GM23248 (cell line): ENCODE results near the gene RFPL1. TPM values are rescaled to one million over a fixed set of nuclear protein-coding genes. Genes with fewer than 3 reads are reported as not detected.

Experiments used
- DNase-seq: peaks from one replicate; pipeline ENCODE4 v3.0.0-alpha.2; 2015
- H2AFZ ChIP-seq: fragments of 200-600 bp; sonication (generic); 2 replicates; pipeline ENCODE4 v1.6.1; 2016; ENCODE audit warnings: antibody characterized with exemption
- H3F3A ChIP-seq: fragments of 200-600 bp; sonication (generic); 2 replicates; pipeline ENCODE4 v1.6.1; 2016; ENCODE audit warnings: mild to moderate bottlenecking, antibody characterized with exemption, mixed run types; ENCODE audit not compliant: insufficient read depth
- H3K27ac ChIP-seq: fragments of 200-600 bp; sonication (generic); 2 replicates; pipeline ENCODE4 v1.5.1; 2016; ENCODE audit warnings: mild to moderate bottlenecking
- H3K27me3 ChIP-seq: fragments of 200-600 bp; sonication (generic); replicated peaks from 2 replicates; pipeline ENCODE4 v1.6.1; 2016; ENCODE audit warnings: mild to moderate bottlenecking; ENCODE audit not compliant: insufficient read depth
- H3K36me3 ChIP-seq: fragments of 200-600 bp; sonication (generic); 2 replicates; pipeline ENCODE4 v1.6.1; 2016; ENCODE audit warnings: low read depth, mild to moderate bottlenecking
- H3K4me1 ChIP-seq: fragments of 200-600 bp; sonication (generic); 2 replicates; pipeline ENCODE4 v1.6.1; 2016; ENCODE audit warnings: mild to moderate bottlenecking; ENCODE audit not compliant: insufficient read depth
- H3K4me2 ChIP-seq: fragments of 200-600 bp; sonication (generic); one replicate; pipeline ENCODE4 v1.6.1; 2016; ENCODE audit warnings: mild to moderate bottlenecking; ENCODE audit not compliant: unreplicated experiment
- H3K4me3 ChIP-seq: fragments of 200-600 bp; sonication (generic); 2 replicates; pipeline ENCODE4 v1.5.1; 2016; ENCODE audit warnings: mild to moderate bottlenecking
- H3K79me2 ChIP-seq: fragments of 200-600 bp; sonication (generic); 2 replicates; pipeline ENCODE4 v1.6.1; 2016; ENCODE audit warnings: mild to moderate bottlenecking; ENCODE audit not compliant: insufficient read depth
- H3K9ac ChIP-seq: fragments of 200-600 bp; sonication (generic); 2 replicates; pipeline ENCODE4 v1.6.1; 2016; ENCODE audit warnings: mild to moderate bottlenecking
- H3K9me2 ChIP-seq: fragments of 200-600 bp; sonication (generic); 2 replicates; pipeline ENCODE4 v1.6.1; 2016; ENCODE audit warnings: mixed run types, mild to moderate bottlenecking, moderate library complexity; ENCODE audit not compliant: insufficient read depth
- H3K9me3 ChIP-seq: fragments of 200-600 bp; sonication (generic); one replicate; pipeline ENCODE4 v1.6.1; 2017; ENCODE audit warnings: low read depth
- H4K20me1 ChIP-seq: fragments of 200-600 bp; sonication (generic); 2 replicates; pipeline ENCODE4 v1.6.0; 2016; ENCODE audit not compliant: insufficient read depth
- EZH2 ChIP-seq: fragments of 200-600 bp; sonication (generic); IDR thresholded peaks from 2 replicates; pipeline ENCODE4 v1.6.1; 2018; ENCODE audit warnings: antibody characterized with exemption, mild to moderate bottlenecking; ENCODE audit not compliant: insufficient read depth, poor library complexity, severe bottlenecking
- EZH2phosphoT487 ChIP-seq: fragments of 200-600 bp; sonication (generic); IDR thresholded peaks from 2 replicates; pipeline ENCODE4 v1.6.1; 2018; ENCODE audit warnings: antibody characterized with exemption, moderate library complexity, mild to moderate bottlenecking, low read depth; ENCODE audit not compliant: insufficient read depth
- WGBS, 2 experiments: methylation state at CpG; one replicate each; pipeline ENCODE4 v1.1.6; 2015 to 2017; ENCODE audit warnings: low lambda C conversion rate in 2 of 2, low coverage in 1 of 2; ENCODE audit errors: missing lambda C conversion rate in 2 of 2; 5-methylcytosine and 5-hydroxymethylcytosine counted together
- in situ Hi-C: fragments of 300-500 bp; cut with MboI; formaldehyde crosslinking; loops from 2 replicates; pipeline ENCODE4 v1.15.0; 2020
- polyA plus RNA-seq: library from polyadenylated mRNA; unstranded; fragments of >200 nt; fragmentation: Nextera tagmentation; extraction: Ambion mirVana; gene quantifications from 2 replicates; pipeline ENCODE4 v1.2.1, GENCODE V29; 2016
- total RNA-seq: library from RNA; depleted of rRNA; stranded (reverse); fragments of >200 nt; shearing (Covaris generic); gene quantifications from 2 replicates; pipeline ENCODE4 v1.2.3, GENCODE V29; 2014

RFPL1 gene
- total and polyA plus RNA-seq, 2 experiments from 2014 or later = not detected

DNA sequence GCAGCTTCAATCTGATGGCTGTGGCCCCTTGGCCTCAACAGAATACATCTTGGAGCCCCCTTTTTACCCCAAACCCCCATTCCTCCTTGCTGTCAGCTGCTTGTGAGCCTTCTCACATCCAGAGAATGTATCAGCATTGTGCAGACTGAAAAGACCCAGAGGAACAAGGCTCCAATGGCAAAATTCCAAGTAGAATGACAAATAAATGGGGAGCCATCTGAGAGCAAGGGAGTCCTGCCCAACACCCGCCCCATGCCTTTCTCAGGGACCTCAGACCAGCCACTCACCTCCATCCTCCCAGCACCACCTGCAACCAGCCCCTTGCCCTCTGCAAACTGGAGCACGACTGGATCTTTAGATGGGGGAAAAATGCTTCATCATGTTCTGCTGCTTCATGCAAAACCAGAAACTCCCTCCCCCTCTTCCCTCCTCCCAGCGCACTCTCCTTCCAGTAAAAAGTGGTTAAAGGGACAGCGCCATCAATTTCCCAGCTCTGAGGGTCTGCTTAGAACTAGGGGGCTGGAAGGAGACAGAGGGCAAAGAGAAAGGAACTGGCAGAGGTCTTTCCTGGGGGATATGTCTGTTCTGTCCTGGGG is 39.4 kb downstream of the RFPL1 start:
- H3K27ac ChIP-seq = no peak overlapping the region
- H2AFZ ChIP-seq = no peak overlapping the region
- no peak overlapping the region for H3K4me3 ChIP-seq
- no peaks in the 10 kb centered on the region for H3F3A ChIP-seq
- H3K9me3 ChIP-seq = no peaks in the 10 kb centered on the region
- 36 to 45% methylated on average over 4 of the region's 4 CpGs for WGBS, 2 experiments
- peaks cover 42% of the 10 kb centered on the region for H3K27me3 ChIP-seq
- H4K20me1 ChIP-seq = no peaks in the 10 kb centered on the region
- no peaks in the 10 kb centered on the region for H3K9me2 ChIP-seq
- H3K4me1 ChIP-seq = no peaks in the 10 kb centered on the region
- no peak for TF ChIP-seq EZH2phosphoT487
- H3K4me2 ChIP-seq = no peak overlapping the region
- DNase-seq = no peak
- H3K79me2 ChIP-seq = no peaks in the 10 kb centered on the region
- H3K9ac ChIP-seq = no peak overlapping the region
- in situ Hi-C loops = no loop called here
- H3K36me3 ChIP-seq = no peaks in the 10 kb centered on the region

- Histone ChIP-seq H3K36me3 (no peaks in the 10 kb centered on the region), H3K4me1 (no peaks in the 10 kb centered on the region), H2AFZ (no peak overlapping the region), H3K27ac (no peak overlapping the region), H3F3A (no peaks in the 10 kb centered on the region), H3K79me2 (no peaks in the 10 kb centered on the region), H3K4me3 (no peak overlapping the region), H4K20me1 (no peaks in the 10 kb centered on the region), H3K27me3 (peaks cover 42% of the 10 kb centered on the region), H3K9ac (no peak overlapping the region), H3K4me2 (no peak overlapping the region), H3K9me2 (no peaks in the 10 kb centered on the region), H3K9me3 (no peaks in the 10 kb centered on the region)
- TF ChIP-seq EZH2 (no peak), EZH2phosphoT487 (no peak)
- in situ Hi-C loops = no loop called here
- DNase-seq = peak; percentile 51
- WGBS, 2 experiments = 11 to 12% methylated on average over 19 to 21 of the region's 21 CpGs
Observed at GRCh38 chr22:29478326-29479276, 40.2 kb downstream of the RFPL1 start.

DNA sequence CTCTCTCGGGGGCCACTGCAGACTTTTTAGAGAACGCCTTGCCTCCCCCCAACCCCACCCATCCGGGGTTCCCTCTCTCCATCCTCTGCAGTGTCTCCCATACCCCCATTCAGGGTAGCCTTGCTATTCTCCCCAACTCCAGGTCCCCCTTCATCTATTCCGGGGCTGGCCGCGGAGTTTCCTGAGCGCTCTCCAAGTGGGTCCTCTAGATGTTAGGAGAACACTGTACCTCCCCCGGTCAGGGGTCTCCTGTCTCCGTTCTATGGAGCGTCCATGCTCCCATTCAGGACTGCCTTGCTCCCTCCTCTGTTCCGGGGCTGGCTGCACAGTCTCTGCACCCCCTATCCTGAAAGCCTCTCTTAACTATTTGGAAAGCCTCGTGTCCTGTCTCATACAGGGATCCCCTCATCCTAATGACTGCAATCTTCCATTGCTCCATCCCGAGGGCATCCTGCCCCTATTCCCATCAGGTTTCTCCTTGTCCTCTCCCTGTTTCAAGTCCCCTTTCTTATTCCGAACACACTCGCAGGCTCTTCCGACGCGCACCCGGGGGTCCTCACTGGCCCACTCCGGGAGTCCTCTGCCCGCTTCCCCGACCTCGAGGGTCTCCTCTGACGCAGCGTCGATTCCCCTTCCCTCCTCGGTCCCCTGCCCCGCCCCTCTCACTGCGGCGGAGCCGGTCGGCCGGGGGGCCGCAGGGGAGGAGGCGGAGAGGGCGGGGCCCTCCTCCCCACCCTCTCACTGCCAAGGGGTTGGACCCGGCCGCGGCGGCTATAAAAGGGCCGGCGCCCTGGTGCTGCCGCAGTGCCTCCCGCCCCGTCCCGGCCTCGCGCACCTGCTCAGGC is 41.3 kb downstream of the RFPL1 start, which contains the start of gene NEFH:
Gene NEFH (plus strand): TSS at position 802 of the 845 bp plus-strand sequence. CDS start 45 bp downstream, outside the sequence.
- Histone ChIP-seq H4K20me1 (no peaks in the 10 kb centered on the region), H3K79me2 (no peaks in the 10 kb centered on the region), H3K27ac (no peak within 1 kb of the TSS), H2AFZ (0 out of 2 replicates have a peak within 1 kb of the TSS, but pooled peaks have one; percentile 29), H3K4me1 (no peaks in the 10 kb centered on the region), H3K9me2 (no peaks in the 10 kb centered on the region), H3K27me3 (peaks cover 42% of the 10 kb centered on the region), H3K9me3 (no peaks in the 10 kb centered on the region), H3K36me3 (no peaks in the 10 kb centered on the region), H3F3A (no peaks in the 10 kb centered on the region), H3K4me3 (peak within 1 kb of the TSS; percentile 49), H3K9ac (peak within 1 kb of the TSS; percentile 27; the same call in 1 of the 2 replicates), H3K4me2 (no peak within 1 kb of the TSS)
- DNase-seq = no peak
- in situ Hi-C loops = no loop called here
- TF ChIP-seq EZH2 (no peak), EZH2phosphoT487 (no peak)
- WGBS, 2 experiments = 7% methylated on average over 40 to 41 of the region's 48 CpGs

- Histone ChIP-seq H3K27me3 (peaks cover 42% of the 10 kb centered on the region), H3K4me3 (peak overlapping the region; percentile 49; the same call in 1 of the 2 replicates), H3K4me1 (no peaks in the 10 kb centered on the region), H3K9ac (no peak overlapping the region), H3K4me2 (no peak overlapping the region), H3K27ac (no peak overlapping the region), H3F3A (no peaks in the 10 kb centered on the region), H2AFZ (no peak overlapping the region), H3K36me3 (no peaks in the 10 kb centered on the region), H3K9me2 (no peaks in the 10 kb centered on the region), H3K9me3 (no peaks in the 10 kb centered on the region), H4K20me1 (no peaks in the 10 kb centered on the region), H3K79me2 (no peaks in the 10 kb centered on the region)
- TF ChIP-seq EZH2 = peak; percentile 8
- no peak for TF ChIP-seq EZH2phosphoT487
- in situ Hi-C loops = no loop called here
- 5 to 6% methylated on average over 29 to 39 of the region's 39 CpGs for WGBS, 2 experiments
- DNase-seq = no peak
Observed at GRCh38 chr22:29480262-29480511, 41.8 kb downstream of the RFPL1 start.
